Measurements from ENCODE around the gene CDH6. TPM values are rescaled to one million over a fixed set of nuclear protein-coding genes. Genes with fewer than 3 reads are reported as not detected.

The CDH6 gene
- polyA plus RNA-seq, 12 donors: 1.2 to 8.7 (median 3.7) TPM; not detected in 1

GRCh38 chr5:31244921-31245320, 51.4 kb downstream of the CDH6 start:
- no peak for DNase-seq

DNA sequence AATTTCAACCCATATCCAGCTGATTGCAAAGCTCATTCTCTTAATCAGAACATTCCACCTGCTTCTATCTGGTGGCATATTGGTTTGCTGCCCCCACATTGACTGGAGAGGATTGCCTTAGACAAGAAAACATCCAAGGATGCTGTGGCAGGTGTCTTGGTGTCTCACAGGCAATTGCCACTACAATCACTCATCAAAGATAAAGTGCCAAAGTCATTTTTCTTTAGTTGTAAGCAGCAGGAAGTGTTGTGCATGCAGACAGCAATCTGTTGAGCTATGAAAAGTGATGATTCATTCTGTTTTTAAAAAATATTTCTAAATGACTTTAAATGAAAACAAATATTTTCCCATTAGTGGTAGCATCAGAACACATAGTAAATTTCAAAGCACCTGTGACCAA, 53.9 kb downstream of the CDH6 start:
- DNase-seq: no peak

- DNase-seq: no peak
These were observed 56.7 kb downstream of the CDH6 start for GRCh38 chr5:31250201-31250600.

DNA sequence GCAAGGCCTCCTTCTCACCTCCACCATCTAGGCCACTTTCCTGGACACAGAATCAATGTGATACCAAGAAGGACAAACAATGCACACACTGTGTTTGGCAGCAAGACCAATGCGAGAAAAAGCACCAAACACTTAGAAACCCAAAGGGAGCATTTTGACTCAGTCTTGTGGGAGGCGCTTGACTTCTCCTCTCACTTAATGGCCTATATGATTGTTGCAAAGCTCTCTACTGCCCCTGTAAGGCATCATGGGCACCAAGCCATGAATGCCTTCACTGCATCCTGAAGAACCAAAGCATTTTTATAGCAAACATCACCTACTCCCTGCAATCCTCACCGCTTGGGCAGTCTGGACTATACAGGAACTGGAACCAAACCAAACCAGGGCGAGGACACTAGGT, 57.5 kb downstream of the CDH6 start:
- DNase-seq: no peak

- no peak for DNase-seq
These were observed 61.6 kb downstream of the CDH6 start for GRCh38 chr5:31255041-31255440.

DNA sequence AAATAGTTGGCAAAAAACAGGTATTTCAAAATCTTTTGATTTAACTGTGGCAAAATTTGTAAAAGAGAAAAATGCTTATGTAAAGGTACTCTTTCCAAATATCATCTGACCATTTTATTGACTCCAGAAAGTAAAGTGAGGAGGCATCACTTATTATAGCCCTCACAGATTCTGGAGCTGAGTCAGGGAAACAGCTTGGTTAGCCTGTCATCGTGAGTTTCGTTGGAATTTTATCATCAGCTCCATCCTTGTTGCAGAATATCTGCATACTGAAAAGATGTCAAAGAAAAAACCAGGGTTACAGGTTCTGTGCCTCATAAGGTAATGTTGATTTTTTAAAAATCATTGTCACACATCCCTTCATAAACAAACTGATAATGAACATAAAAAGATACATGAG, 74.8 kb downstream of the CDH6 start:
- no peak for DNase-seq

GRCh38 chr5:31268686-31269085, 75.2 kb downstream of the CDH6 start:
- no peak for DNase-seq

- no peak for DNase-seq
These were observed 75.8 kb downstream of the CDH6 start for GRCh38 chr5:31269259-31269658.

GRCh38 chr5:31270396-31270795, 76.9 kb downstream of the CDH6 start:
- DNase-seq: peak; percentile 4

DNA sequence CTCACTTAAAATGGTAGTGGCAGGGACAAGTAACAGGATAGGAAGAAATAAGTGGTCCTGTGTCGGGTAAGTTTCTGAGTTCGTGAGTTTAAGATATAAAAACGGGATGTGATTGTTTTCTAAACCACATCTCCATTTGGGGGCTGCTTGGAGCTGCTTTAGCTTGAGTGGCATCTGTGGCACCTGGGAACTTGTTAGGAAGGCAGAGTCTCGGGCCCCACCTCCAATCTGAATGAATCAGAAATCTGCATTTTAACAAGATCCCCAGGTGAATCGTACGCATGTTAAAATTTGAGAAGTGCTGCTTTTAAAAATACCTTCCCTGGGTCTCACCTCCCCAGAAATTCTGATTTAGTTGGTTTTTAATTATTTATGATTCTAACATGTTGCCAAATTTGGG, 78.1 kb downstream of the CDH6 start:
- no peak for DNase-seq

DNA sequence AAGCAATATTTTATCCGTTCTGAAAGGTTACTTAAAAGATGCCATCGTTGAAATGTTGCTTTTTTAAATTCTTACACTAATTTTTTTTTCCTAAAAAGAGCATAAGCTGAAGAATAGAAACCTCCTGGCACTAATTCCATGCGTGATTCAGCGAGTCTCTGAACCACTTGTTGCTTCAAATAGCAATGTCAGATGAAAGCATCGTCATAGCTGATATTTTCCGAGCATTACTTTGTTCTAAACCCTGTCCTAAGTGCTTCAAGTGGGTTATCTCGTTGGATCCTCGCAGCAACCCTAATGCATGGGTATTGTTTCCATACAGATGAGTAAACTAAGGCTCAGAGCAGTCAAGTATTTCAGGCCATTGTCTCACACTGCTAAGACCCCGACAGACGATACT, 79.7 kb downstream of the CDH6 start:
- DNase-seq: no peak

- peak; percentile 15 for DNase-seq
These were observed 80.3 kb downstream of the CDH6 start for GRCh38 chr5:31273631-31274378.

GRCh38 chr5:31280210-31280609, 86.7 kb downstream of the CDH6 start:
- DNase-seq: no peak

- no peak for DNase-seq
These were observed 89.8 kb downstream of the CDH6 start for GRCh38 chr5:31283326-31283725.

GRCh38 chr5:31285025-31285424, 91.5 kb downstream of the CDH6 start:
- no peak for DNase-seq

- no peak for DNase-seq
These were observed 94.5 kb downstream of the CDH6 start for GRCh38 chr5:31287985-31288384.

- DNase-seq: no peak
These were observed 95.9 kb downstream of the CDH6 start for GRCh38 chr5:31289429-31289828.

DNA sequence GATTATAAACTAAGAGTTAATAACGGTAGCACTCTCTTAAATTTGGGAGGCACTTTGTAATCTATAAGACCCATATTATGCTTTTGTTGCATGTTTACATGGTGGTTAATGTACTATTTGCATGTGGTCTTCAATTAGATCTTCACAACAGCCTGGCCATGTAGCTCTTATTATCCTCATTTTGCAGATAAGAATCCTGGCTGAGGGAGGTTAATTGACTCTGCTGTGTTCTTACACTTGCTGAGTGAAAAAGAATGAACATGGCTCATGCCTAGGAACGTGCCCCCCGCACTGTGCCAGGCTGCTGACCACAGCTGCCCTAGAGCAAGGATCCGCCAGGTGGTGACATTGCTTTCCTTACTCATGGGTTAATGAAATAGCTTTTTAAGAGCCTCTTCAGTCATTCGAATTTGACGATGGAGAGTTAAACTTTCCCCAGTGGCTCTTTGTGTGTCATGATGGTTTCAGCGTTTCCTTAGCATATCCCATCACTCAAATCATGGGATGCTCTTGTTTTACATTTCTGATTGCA, 97.9 kb downstream of the CDH6 start:
- no peak for DNase-seq

DNA sequence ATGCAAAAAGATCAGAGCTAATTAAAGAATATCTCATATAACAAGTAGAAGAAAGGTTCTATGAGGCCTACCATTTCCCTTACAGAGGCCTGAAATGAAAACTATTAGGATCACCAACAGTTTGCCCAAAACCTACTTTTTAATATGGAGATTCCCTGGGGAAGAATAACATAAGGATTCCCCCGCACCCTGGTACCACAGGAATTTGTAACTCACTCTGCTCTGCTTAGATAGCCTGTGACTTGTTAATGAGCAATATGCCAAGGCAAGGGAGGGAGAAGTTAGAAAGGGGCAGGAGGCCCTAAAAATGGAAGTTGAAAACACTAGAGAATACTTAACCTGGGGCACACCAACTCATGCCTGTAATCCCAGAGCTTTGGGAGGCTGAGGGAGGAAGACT, 107.0 kb downstream of the CDH6 start:
- DNase-seq: no peak

DNA sequence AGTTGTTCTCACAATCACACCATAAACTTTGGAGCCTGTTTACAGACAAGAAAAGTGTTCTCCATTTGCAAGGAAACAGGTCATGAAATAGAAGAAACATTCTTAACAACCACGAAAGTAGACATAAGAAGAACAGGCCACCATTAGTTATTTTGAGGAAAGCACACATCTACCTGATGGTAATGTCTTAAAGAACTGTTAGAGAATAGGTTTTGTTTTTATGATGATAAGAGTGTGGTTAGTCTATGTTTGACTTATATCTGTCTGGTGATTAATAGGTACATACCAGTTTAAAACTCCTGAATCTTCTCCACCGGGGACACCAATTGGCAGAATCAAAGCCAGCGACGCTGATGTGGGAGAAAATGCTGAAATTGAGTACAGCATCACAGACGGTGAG, 108.3 kb downstream of the CDH6 start:
- no peak for DNase-seq

GRCh38 chr5:31303688-31304087, 110.2 kb downstream of the CDH6 start:
- DNase-seq: no peak

- no peak for DNase-seq
These were observed 124.2 kb downstream of the CDH6 start for GRCh38 chr5:31317665-31318064.

GRCh38 chr5:31319335-31319734, 125.8 kb downstream of the CDH6 start:
- DNase-seq: no peak

DNA sequence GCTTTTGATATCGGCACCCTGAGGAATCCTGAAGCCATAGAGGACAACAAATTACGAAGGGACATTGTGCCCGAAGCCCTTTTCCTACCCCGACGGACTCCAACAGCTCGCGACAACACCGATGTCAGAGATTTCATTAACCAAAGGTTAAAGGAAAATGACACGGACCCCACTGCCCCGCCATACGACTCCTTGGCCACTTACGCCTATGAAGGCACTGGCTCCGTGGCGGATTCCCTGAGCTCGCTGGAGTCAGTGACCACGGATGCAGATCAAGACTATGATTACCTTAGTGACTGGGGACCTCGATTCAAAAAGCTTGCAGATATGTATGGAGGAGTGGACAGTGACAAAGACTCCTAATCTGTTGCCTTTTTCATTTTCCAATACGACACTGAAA, 129.5 kb downstream of the CDH6 start:
- DNase-seq: no peak
